HG03039 (cell line): ENCODE data around the gene SNRPA.
"Not testable (repeated sequence)": the region's sequence is repeated elsewhere in the genome, so short reads cannot be mapped to it uniquely, and the experiment has no call there.

ENCODE experiments used
- ATAC-seq: cut with Tn5 transposase; IDR thresholded peaks from one replicate; pipeline ENCODE4 v1.9.1; 2021; ENCODE audit warnings: mild to moderate bottlenecking, moderate library complexity; ENCODE audit not compliant: unreplicated experiment

The SNRPA gene

GRCh38 chr19:40800339-40800996 lies 49.5 kb downstream of the SNRPA start:
- no peak for ATAC-seq

GRCh38 chr19:40800997-40801377 lies 50.0 kb downstream of the SNRPA start:
- no peak for ATAC-seq

GRCh38 chr19:40801426-40802299 lies 50.7 kb downstream of the SNRPA start:
- no peak for ATAC-seq

DNA sequence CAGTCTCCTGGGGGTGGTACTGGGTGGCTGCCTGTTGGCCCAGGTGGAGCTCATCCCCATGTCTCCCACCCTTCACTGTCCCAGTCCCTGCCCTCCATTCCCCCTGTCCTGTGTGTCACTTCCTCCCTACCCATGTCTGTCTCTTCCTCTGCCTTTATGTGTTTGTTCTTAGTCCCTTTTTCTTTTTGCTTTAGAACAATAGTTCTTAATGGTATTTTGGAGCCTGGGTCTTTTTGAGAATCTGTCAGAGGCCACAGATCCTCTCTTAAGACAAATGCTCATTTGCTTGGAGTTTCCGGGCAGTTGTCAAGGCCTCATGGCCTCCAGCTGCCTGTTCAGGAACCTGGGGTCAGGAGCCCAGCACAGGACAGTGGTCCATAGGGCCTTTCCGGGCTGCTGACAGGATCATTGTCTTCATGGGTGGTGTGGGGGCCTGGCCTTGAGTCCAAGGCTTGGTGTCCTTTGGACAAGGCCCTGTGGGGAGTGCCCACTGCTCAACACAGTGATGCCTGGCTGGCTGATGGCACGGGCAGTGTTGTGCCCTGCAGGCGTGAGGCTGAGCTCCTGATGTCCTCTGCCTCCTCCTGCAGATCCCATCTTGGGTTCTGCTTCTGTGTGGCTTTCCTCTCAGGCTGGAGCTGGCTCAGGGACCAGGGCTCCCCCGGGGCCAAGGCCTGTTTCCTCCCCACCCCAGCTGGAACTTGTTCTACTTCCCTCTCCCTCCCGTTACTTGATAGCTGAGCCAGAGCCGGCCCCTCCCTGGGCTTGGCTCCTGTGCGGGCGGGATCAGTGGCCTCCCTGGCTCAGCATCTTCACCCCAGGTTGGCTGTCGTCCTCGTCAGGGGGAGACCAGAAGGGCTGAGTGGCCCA lies 51.5 kb downstream of the SNRPA start:
- no peak for ATAC-seq

DNA sequence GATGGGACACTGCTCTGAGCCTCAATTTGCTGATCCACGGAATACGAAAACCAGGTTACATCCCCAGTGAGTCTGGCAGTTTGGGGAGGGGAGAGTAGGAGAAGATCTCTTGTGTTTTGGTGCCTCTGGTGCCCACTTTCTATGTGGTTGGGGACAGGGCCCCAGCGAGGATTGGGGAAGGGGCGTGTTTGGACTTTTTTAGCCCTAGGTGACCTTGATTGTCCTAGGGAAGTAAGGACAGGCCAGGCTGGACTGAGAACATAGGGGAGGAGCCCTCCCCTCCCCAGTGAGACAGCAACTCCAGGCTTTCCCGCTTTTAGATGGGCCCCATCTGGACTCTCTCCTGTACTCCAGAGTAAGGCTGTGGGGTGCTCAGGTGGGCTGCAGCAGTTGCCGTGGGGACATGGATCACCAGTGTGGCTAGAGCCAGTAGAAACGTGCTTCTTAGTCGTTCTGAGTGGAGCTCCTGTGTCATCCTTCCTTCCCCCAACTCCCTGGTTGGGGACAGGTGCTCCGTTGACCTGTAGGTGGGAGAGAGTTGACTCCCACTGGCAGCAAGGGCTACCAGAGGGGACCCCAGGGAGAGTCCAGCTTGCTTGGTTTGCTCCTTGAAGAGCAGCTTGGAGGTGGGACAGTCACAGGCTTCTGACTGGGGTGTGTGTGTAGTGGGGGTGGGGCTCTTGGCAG lies 52.3 kb downstream of the SNRPA start:
- no peak for ATAC-seq

DNA sequence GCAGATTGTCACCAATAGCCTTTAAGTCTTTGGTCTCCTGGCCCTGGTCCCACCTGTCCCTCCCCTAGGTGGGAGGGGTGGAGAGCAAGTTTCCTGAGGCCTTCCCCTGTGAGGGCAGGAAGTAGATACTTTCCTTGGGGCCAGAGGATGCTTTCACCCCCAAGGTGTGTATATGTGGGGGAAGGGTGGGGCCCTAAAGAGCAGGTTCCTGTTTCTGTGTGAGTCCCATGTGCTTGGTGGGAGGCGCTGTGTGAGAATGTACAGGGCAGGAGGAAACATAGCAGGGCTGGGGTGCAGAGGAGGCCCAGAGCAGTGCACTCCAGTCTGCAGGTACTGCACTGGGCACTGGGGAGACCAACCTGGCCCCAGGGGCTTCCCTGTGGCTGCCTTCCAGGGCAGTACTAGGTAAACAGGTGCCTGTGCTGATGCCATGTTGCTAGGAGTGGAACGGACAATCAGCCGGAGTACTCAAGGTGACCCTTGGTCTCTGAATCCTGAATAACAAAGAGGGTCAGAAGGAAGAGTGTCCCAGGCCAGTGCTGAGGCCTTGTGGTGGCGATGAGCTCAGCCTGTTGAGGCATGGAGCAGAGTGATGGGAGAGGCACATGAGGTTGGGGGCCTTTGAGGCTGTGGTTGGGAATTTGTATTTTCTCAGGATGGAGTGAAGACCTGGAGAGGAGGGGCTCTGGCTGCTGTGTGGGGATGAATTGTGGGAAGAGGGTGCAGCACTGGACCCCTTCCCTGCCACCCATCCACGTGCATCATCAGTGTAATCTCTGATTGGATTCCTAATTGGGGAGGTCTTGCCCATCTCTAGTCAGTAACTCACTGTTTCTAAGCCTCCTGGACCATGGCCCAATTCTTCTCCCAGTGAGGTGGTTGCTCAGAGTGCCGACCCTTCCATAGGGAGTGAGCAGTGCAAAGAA lies 53.1 kb downstream of the SNRPA start:
- ATAC-seq, result no peak

GRCh38 chr19:40804783-40805242 lies 53.8 kb downstream of the SNRPA start:
- no peak for ATAC-seq

- no peak for ATAC-seq
Measured at GRCh38 chr19:40805258-40805868, 54.4 kb downstream of the SNRPA start.

DNA sequence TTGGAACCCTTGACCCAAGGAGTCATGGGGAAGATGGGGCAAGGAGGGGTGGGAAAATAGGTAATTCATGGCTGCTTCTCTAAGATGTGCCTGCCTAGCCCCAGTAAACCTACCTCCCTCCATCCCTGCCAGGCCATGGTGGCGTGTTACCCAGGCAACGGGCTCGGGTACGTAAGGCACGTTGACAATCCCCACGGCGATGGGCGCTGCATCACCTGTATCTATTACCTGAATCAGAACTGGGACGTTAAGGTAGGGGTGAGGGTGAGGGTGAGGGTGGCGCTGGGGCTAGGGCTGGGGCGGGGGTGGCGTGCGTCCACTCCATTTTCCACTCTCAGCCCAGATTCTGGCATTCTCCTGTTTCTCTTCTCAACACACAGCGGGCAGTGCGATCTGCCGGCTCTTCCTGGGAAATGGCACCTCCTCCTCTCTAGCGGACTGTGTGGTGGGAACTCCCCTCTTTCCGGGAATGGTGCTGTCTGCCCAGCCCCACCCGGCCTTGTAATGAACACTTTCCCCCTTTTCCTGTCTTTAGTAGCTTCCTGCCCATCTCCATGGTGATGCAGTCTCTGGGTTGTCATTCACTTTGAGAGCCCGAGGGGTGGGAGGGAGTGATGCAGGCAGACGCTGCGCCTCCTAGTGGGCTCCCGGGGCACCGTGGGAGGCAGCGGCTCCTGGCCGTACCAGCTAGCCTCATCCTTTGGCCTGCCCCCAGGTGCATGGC lies 55.6 kb downstream of the SNRPA start:
- peak; percentile 34 for ATAC-seq

DNA sequence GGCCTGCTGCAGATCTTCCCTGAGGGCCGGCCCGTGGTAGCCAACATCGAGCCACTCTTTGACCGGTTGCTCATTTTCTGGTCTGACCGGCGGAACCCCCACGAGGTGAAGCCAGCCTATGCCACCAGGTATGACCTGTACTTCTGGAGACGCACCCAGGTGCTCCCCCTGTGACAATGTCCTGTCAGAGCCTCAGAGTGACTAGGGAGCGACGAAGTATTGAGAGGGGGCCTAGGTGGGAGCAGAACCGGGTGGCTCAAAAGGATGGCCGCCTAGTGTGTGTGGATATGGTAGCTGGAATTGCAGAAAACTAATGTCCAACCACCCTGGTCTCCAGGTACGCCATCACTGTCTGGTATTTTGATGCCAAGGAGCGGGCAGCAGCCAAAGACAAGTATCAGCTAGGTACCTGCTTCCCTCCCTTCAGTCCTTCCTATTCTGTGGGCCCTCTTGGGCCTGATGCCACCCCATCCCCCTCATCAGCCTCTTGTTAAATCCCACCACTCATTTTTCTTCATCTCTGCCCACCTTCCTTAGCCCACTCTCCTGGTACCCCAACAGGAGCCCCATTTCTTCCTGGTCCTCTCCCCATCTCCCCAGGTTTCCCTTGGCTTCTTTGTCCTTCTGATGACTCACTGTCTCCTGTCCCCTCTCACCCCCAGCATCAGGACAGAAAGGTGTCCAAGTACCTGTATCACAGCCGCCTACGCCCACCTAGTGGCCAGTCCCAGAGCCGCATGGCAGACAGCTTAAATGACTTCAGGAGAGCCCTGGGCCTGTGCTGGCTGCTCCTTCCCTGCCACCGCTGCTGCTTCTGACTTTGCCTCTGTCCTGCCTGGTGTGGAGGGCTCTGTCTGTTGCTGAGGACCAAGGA lies 56.4 kb downstream of the SNRPA start:
- no peak for ATAC-seq

DNA sequence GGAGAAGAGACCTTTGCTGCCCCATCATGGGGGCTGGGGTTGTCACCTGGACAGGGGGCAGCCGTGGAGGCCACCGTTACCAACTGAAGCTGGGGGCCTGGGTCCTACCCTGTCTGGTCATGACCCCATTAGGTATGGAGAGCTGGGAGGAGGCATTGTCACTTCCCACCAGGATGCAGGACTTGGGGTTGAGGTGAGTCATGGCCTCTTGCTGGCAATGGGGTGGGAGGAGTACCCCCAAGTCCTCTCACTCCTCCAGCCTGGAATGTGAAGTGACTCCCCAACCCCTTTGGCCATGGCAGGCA lies 57.0 kb downstream of the SNRPA start:
- ATAC-seq, result no peak

DNA sequence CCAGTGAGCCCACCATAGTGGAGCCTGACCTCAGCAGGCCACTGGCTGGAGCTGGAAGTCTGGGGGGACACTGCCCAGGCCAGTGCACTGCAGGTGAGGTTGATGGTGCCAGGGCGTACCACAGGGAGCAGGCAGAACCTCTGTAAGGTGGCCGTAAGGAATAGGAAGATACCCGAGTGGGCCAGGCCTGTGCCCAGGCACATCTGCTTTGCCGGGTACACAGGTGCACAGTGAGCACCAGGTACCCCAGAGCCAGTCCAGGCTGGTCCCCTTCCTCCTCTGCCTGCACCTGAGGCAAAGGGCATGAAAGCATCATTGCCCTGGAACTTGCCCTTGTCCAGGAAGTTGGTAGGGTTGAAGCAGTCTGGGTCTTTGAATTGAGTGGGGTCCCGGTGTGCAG lies 57.5 kb downstream of the SNRPA start:
- no peak for ATAC-seq

- ATAC-seq, result no peak
Measured at GRCh38 chr19:40809358-40810086, 58.5 kb downstream of the SNRPA start.

DNA sequence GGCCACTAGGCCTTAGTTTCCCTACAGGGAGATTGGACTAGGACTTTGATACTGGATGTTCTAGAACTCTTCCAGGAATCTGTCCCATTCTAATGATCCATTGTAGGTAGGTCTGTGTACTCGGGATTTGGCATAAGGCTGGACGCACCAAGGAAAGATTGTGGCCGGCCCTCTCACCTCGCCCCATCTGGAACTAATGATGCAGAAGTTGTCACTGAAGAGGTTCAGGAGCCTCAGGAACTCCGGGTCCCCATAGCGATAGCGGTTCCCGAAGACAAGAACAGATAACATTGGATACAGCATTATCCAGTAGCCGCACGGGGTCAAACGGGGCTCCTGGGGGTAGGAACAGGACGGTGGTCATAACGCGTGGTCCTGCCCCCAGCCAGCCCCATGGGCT lies 59.2 kb downstream of the SNRPA start:
- no peak for ATAC-seq

- not testable (repeated sequence) for ATAC-seq
Measured at GRCh38 chr19:40810649-40811408, 59.8 kb downstream of the SNRPA start.
